ENCODE results near the gene KATNAL2.
A peak's percentile ranks its signal among the peaks of the same experiment; 100 is the strongest.

Gene KATNAL2, protein sequence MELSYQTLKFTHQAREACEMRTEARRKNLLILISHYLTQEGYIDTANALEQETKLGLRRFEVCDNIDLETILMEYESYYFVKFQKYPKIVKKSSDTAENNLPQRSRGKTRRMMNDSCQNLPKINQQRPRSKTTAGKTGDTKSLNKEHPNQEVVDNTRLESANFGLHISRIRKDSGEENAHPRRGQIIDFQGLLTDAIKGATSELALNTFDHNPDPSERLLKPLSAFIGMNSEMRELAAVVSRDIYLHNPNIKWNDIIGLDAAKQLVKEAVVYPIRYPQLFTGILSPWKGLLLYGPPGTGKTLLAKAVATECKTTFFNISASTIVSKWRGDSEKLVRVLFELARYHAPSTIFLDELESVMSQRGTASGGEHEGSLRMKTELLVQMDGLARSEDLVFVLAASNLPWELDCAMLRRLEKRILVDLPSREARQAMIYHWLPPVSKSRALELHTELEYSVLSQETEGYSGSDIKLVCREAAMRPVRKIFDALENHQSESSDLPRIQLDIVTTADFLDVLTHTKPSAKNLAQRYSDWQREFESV

DNA sequence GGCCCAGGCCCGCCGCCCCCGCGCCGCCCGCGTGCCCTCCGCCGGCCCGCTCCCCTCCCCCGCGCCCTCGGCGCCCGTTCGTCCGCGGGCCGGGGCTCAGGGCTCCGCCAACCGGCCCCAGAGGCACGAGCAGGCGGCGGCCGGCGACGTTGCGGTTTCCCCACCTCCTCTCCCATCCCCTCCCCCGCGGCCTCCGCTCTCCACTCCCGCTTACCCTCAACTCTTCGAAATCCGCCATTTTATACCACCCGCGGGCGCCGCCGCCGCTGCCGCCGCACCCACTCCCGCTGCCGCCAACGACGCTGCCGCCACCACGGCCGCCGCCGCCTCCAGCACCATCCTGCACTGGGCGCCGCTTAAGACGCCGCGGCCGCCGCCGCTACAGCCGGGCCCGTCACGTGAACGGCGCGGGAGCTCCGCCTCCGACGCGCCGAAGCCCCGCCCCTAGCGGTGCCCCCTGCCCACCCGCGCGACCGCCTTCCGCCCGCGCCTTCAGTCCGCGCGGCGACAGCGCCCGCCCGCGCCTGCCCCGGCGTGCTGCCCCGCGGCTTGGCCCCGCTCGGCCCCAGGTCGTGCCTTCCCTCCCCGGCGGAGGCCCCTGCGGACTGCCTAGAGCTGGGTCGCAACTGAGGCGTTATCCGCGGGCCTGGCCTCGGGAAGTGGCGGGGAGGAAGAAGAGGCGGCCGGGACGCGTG lies at the start of gene KATNAL2, which contains the start of gene PIAS2:
KATNAL2 (plus strand) TSS at position 495 of the 695 bp plus-strand sequence. CDS start 29,271 bp downstream, outside the sequence.
PIAS2 (minus strand) TSS at position 400 of the 695 bp plus-strand sequence; CDS start at position 238, 162 bp downstream.
- H3K4me3 ChIP-seq (ENCODE audit: low read depth, low read length) = peak within 1 kb of the TSS; percentile 70
- TF ChIP-seq, protein P1, sequence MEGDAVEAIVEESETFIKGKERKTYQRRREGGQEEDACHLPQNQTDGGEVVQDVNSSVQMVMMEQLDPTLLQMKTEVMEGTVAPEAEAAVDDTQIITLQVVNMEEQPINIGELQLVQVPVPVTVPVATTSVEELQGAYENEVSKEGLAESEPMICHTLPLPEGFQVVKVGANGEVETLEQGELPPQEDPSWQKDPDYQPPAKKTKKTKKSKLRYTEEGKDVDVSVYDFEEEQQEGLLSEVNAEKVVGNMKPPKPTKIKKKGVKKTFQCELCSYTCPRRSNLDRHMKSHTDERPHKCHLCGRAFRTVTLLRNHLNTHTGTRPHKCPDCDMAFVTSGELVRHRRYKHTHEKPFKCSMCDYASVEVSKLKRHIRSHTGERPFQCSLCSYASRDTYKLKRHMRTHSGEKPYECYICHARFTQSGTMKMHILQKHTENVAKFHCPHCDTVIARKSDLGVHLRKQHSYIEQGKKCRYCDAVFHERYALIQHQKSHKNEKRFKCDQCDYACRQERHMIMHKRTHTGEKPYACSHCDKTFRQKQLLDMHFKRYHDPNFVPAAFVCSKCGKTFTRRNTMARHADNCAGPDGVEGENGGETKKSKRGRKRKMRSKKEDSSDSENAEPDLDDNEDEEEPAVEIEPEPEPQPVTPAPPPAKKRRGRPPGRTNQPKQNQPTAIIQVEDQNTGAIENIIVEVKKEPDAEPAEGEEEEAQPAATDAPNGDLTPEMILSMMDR (IDR thresholded peaks at IDR 0.05; ENCODE audit: control insufficient read depth, extremely low read depth, insufficient read depth) = peak; percentile 47
- no peak for DNase-seq (ENCODE audit: low read depth)

DNA sequence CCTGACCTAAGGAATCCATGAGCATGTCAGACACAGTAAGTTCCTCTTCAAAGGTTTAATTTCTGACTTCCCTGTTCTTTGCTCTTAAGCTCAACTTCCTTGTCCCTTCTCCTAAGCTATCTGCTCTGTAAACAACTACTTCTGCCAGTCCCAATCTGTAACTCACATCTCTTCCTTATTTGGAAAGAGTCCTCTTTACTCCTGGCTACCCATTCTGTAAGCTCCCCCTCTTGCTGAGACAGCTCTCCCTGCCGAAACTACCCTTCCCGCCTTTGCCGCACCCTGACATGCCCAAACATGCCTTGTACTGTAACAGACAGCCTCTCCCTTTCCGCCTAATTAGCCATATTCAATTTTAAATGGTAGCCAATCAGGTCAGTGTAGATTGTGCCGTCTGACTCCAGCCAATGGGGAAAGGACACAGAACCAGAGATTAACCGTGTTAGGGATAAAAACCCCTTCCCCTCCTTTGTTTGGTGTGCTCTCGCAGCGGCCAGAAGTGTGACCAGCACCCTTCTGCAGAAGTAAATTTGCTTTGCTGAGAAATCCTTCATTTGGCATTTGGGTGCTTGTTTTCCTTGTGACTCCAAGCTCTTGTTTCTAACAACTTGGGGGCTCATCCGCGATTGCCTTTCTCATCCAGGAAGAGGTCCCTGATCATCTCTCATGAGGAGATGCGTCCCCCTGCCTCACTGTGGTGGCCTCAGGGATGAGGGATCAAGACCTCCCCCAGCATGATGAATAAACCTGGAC lies 49.1 kb upstream of the KATNAL2 start:
- DNase-seq (ENCODE audit: low read depth) = peak; percentile 72

DNA sequence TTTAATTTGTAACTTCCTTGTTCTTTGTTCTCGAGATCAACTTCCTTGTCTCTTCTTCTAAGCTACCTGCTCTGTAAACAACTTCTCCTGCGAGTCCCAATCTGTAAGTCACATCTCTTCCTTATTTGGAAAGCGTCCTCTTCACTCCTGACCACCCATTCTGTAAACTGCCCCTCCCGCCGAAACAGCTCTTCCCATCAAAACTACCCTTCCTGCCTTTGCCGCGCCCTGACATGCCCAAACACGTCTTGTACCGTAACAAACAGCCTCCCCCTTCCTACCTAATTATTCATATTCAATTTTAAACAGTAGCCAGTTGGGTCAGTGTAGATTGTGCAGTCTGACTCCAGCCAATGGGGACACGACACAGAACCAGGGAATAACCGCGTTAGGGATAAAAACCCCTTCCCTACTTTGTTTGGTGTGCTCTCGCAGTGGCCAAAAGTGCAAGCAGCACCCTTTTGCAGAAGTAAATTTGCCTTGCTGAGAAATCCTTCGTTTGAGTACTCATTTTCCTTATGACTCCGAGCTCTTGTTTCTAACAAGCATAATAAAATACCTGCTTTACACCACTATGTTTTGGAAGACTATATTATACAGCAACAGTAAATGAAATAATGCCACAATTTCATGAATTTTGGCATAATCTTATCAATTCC lies 39.9 kb upstream of the KATNAL2 start:
- TF ChIP-seq, protein P1 (IDR thresholded peaks at IDR 0.05; ENCODE audit: control insufficient read depth, extremely low read depth, insufficient read depth) = no peak
- DNase-seq (ENCODE audit: low read depth) = peak; percentile 61
- no peak overlapping the region for H3K4me3 ChIP-seq (ENCODE audit: low read depth, low read length)

More for the DNA sequence above, 49.1 kb upstream of the KATNAL2 start:
- TF ChIP-seq, protein P1 (IDR thresholded peaks at IDR 0.05; ENCODE audit: control insufficient read depth, extremely low read depth, insufficient read depth) = no peak
- no peak overlapping the region for H3K4me3 ChIP-seq (ENCODE audit: low read depth, low read length)

DNA sequence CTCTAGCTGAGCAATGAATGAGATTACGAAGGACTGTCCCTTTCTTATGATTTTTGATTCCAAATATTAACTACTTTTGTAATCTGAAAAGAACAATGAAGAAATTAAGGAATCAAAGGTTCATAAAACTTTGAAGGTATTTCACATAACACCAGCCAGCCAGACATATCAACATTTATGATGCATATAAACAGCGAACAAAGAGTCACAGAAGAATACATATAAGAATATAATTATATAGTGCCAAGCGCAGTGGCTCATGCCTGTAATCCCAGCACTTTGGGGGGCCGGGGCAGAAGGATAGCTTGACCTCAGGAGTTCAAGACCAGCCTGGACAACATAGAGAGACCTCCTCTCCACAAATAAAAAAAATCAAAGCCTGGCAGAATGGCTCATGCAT lies 34.2 kb upstream of the KATNAL2 start:
- H3K4me3 ChIP-seq (ENCODE audit: low read depth, low read length) = no peak overlapping the region
- no peak for DNase-seq (ENCODE audit: low read depth)
- TF ChIP-seq, protein P1 (IDR thresholded peaks at IDR 0.05; ENCODE audit: control insufficient read depth, extremely low read depth, insufficient read depth) = no peak

DNA sequence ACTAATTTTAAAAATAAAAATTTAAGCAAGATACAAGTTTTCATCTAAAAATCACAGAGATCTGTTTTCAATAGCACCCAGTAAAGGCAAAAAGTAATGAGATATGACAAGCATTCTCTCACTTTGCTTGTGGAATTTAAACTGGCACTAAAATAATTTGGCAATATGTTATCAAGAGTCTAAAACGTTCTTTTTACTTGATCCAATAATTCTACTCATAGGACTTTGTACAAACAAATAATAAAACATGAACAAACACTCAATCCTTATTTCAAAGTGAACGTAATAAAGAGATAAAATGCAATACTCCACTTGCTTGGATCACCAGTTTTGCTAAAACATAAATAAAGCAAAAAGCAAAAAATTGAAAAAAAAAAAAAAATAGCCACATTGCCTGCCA lies 30.5 kb upstream of the KATNAL2 start:
- peak; percentile 63 for DNase-seq (ENCODE audit: low read depth)
- peak overlapping the region; percentile 30; the same call in 1 of the 2 replicates for H3K4me3 ChIP-seq (ENCODE audit: low read depth, low read length)
- TF ChIP-seq, protein P1 (IDR thresholded peaks at IDR 0.05; ENCODE audit: control insufficient read depth, extremely low read depth, insufficient read depth) = no peak

DNA sequence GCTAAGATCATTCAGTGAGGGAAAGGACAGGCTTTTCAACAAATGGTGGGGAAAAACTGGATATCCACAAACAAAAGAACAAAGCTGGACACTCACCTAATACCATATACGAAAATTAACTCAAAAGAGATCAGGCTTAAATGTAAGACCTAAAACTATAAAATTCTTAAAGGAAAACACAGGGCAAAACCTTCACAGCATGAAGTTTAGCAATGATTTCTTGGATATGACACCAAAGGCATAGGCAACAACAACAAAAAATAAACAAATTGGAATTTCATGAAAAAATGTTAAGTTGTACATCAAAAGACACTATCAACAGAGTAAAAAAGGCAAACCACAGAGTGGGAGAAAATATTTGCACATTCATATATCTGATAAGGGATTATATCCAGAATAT lies 28.4 kb upstream of the KATNAL2 start:
- H3K4me3 ChIP-seq (ENCODE audit: low read depth, low read length) = no peak overlapping the region

More for the DNA sequence above, 28.4 kb upstream of the KATNAL2 start:
- TF ChIP-seq, protein P1 (IDR thresholded peaks at IDR 0.05; ENCODE audit: control insufficient read depth, extremely low read depth, insufficient read depth) = no peak
- DNase-seq (ENCODE audit: low read depth) = no peak
